NB4 (cell line): ENCODE data around the gene GTF2I.

Experiments used
- DNase-seq: peaks from one replicate; pipeline ENCODE4 v3.0.0; 2010; ENCODE audit warnings: low read depth
- H3K4me3 ChIP-seq: one replicate; pipeline ENCODE4 v1.5.1; 2011; ENCODE audit warnings: mild to moderate bottlenecking, low read depth, low read length, moderate library complexity
- CTCF ChIP-seq: IDR thresholded peaks from one replicate; pipeline ENCODE4 v1.5.1; 2012; ENCODE audit warnings: low read depth, low read length
- MAX ChIP-seq: IDR thresholded peaks from 2 replicates; pipeline ENCODE4 v1.6.1; 2011; ENCODE audit warnings: low read depth, low read length
- MYC ChIP-seq: IDR thresholded peaks from 2 replicates; pipeline ENCODE4 v1.6.1; 2011; ENCODE audit warnings: low read depth, low read length
- POLR2A ChIP-seq: IDR thresholded peaks from 2 replicates; pipeline ENCODE4 v1.6.1; 2011; ENCODE audit warnings: mild to moderate bottlenecking; ENCODE audit not compliant: insufficient read length; ENCODE audit errors: extremely low read depth

GTF2I gene

GRCh38 chr7:74622228-74622749, 35.2 kb upstream of the GTF2I start:
- TF ChIP-seq POLR2A (no peak), MAX (no peak), CTCF (no peak), MYC (no peak)
- no peak overlapping the region for H3K4me3 ChIP-seq
- DNase-seq: no peak

GRCh38 chr7:74623135-74623534, 34.4 kb upstream of the GTF2I start:
- DNase-seq: no peak

GRCh38 chr7:74625446-74625845, 32.1 kb upstream of the GTF2I start:
- DNase-seq: peak; percentile 65
- TF ChIP-seq MAX: no peak

More at GRCh38 chr7:74623135-74623534, 34.4 kb upstream of the GTF2I start:
- H3K4me3 ChIP-seq: no peak overlapping the region
- TF ChIP-seq MAX (no peak), MYC (no peak), CTCF (no peak), POLR2A (no peak)

GRCh38 chr7:74627661-74628411, 29.7 kb upstream of the GTF2I start:
- H3K4me3 ChIP-seq: no peak overlapping the region
- DNase-seq: peak; percentile 74
- TF ChIP-seq MAX (peak; percentile 96), POLR2A (no peak)

More at GRCh38 chr7:74625446-74625845, 32.1 kb upstream of the GTF2I start:
- no peak overlapping the region for H3K4me3 ChIP-seq

GRCh38 chr7:74632505-74632904, 25.0 kb upstream of the GTF2I start:
- no peak overlapping the region for H3K4me3 ChIP-seq
- no peak for TF ChIP-seq POLR2A
- TF ChIP-seq MAX: no peak
- TF ChIP-seq CTCF: no peak
- no peak for TF ChIP-seq MYC

GRCh38 chr7:74633451-74633921, 24.0 kb upstream of the GTF2I start:
- H3K4me3 ChIP-seq: no peak overlapping the region
- TF ChIP-seq MYC (no peak), POLR2A (no peak), MAX (no peak), CTCF (no peak)
- DNase-seq: no peak

More at GRCh38 chr7:74632505-74632904, 25.0 kb upstream of the GTF2I start:
- DNase-seq: no peak
